ENCODE measurements around the gene MID1IP1. TPM values are rescaled to one million over a fixed set of nuclear protein-coding genes. Genes with fewer than 3 reads are reported as not detected.
A peak's percentile ranks its signal among the peaks of the same experiment; 100 is the strongest.

Gene MID1IP1, protein sequence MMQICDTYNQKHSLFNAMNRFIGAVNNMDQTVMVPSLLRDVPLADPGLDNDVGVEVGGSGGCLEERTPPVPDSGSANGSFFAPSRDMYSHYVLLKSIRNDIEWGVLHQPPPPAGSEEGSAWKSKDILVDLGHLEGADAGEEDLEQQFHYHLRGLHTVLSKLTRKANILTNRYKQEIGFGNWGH
- total RNA-seq: 8.3 and 14.9 TPM in 2 replicates

DNA sequence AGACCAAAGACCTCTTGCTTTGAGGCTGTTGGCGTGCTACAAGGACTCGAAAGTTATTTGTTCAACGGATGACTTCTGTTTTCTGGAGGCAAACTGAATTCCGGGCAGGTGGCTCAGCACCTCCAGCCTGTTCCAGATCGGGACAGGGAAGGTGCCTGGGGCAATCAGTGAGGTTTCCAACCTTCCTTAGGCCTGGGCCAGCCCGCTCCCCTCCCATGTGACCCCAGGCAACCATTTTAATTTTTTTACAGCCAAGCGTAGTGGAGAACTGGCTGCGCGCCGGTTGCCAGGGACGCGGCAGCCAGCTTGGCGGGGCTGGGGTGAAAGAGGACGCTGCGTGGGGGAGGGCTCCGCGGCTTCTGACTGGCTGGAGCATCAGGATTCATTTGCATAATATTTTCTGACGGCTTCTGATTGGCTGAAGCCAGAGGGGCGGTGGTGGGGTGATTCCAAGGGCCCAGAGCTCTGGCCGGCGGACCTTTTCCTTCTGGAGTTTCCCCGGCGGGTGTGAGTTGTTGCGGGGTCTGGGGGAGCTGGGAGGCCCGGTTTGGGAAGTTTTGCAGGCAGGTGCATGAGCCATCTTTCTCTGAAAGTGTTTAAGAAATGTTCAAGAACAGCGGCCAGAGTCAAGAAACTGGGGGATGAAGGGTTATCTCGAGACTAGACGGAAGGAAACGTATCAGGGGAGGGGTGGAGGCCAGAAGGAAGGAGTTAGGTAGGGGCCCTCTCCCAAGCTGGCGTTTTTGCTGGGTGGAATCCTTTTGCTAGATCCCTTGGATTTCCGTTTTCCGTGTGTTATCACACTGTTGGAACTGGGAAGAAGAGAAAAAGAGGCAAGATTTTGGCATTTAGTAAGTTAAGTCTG, at the start of gene MID1IP1:
TSS of gene MID1IP1 (plus strand) at position 479 of the 865 bp plus-strand sequence. CDS start 3,488 bp downstream, outside the sequence.
- DNase-seq (ENCODE audit: low read depth in 2 of 2): peak; percentile 78 to 92

DNA sequence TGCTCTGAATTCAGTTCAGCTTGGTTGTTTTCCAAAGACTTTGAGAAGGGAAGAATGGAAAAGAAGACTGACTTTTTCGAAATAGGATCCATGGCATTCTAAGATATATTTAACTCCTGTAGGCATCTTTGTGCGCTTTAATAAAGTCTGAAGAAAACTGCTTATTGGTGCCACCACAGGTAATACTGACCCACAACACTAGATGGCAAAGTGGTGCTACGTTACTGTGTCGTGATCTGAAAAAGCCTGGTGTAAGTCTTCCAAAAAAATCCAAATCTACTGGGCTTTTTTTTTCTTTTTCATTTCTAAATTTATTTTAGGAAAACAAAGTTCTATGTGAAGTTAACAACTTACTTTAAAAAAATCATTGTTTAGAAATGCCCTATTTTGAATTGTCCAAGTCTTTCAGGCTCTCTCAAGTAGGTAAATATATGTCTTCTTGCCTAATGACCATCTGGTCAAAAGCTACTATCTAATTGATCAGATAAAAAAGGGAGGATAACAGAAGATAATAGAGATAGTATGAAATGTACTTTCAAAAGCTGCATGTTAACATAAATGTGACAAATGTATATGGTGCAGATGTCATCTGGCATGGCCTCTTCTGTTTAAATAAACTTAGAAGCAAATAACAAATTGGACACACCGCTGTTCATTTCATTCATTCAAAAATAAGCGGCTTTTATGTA, 47.0 kb upstream of the MID1IP1 start:
- DNase-seq (ENCODE audit: low read depth in 2 of 2): peak; percentile 41 to 53

- DNase-seq (ENCODE audit: low read depth in 2 of 2): no peak
Measured at GRCh38 chrX:38754818-38755718, 46.2 kb upstream of the MID1IP1 start.

DNA sequence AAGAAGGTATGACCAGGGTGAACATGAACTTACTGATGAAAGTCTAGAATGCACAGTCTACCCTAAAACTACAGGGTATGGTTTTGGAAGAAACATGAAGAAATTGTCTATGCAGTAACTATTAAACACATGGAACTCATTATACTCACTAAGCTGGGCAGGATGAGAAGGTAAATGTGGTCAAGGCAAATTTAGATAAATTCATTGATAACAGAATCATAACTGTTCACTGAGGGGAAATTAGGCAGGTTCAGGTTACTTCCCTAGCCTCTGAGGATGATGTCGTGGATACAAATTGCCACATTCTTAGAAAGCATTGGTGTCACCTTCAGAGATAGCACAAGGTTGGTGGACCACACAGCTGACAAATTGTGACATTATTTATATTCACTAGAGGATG, 40.4 kb upstream of the MID1IP1 start:
- no peak for DNase-seq (ENCODE audit: low read depth in 2 of 2)

DNA sequence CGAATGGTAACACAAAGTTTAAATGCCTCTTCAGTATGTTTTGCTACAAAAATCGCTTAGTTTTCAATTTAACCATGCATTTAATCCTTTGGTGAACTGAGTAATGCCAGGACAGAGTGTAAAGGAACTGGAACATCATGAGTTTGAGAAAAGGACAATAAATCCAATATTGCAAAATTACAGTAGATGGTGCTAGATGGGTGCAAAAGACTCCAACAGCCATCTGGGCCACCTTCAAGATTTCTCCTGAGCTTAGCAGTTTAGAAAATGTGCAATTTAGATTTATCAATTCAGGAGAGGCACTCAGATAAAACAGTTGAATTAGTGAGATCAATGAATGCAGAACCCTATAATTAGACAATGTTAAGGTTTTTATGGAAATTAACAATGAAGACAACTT, 33.2 kb upstream of the MID1IP1 start:
- peak; percentile 1 to 15 for DNase-seq (ENCODE audit: low read depth in 2 of 2)

GRCh38 chrX:38770152-38770551, 31.1 kb upstream of the MID1IP1 start:
- no peak for DNase-seq (ENCODE audit: low read depth in 2 of 2)

DNA sequence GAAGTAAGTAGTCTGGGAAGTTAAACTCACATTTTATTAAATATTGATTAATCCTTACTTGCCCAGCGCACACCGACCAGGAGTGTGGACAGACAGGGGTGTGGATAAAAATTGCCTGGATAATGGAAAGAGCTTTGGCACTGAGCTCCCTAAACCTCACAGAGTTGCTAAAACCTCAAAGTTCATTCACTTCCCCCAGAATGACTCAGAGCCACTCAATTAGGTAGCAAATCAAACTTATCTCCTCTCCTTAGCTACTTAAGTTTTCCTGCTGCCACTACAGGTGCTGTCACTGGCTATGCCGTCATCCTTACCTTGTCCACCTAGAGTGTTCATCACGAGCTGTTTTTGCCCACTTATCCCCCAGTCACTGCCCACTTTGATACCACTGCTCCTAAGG, 27.0 kb upstream of the MID1IP1 start:
- no peak for DNase-seq (ENCODE audit: low read depth in 2 of 2)

- DNase-seq (ENCODE audit: low read depth in 2 of 2): no peak
Measured at GRCh38 chrX:38796946-38797345, 4.3 kb upstream of the MID1IP1 start.

GRCh38 chrX:38798956-38799355, 2.3 kb upstream of the MID1IP1 start:
- peak in 1 of 2 donors; percentile 3 for DNase-seq (ENCODE audit: low read depth in 2 of 2)

DNA sequence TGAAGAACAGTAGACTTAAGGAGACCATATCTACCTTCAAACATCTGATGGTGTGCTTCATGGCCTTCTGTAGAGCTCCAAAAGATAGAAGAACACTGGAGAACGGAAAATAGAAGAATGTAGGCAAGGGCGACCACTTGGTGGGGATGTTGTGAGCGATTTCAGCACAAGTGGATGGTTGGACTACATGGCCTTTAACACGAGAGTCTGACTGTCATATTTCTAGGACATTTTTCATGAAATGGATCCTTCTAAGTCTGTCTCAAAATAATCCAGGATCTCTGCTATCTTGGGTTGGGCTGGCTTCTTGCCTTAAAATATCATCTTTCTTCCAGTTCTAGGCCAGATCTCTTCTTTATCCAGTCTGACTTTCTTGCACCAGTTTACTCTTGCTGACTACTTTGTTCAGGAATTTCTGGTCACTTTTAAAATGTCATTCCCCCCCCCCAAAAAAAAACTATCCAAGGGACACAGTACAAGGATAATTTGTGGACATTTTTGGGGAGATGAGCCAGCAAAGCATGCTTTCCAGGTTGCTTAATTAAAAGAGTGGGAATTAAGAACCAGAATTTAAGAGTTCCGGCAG, 1.2 kb upstream of the MID1IP1 start:
- peak in 1 of 2 donors; percentile 0 for DNase-seq (ENCODE audit: low read depth in 2 of 2)

GRCh38 chrX:38803243-38803587, 2.0 kb downstream of the MID1IP1 start:
- DNase-seq (ENCODE audit: low read depth in 2 of 2): no peak

DNA sequence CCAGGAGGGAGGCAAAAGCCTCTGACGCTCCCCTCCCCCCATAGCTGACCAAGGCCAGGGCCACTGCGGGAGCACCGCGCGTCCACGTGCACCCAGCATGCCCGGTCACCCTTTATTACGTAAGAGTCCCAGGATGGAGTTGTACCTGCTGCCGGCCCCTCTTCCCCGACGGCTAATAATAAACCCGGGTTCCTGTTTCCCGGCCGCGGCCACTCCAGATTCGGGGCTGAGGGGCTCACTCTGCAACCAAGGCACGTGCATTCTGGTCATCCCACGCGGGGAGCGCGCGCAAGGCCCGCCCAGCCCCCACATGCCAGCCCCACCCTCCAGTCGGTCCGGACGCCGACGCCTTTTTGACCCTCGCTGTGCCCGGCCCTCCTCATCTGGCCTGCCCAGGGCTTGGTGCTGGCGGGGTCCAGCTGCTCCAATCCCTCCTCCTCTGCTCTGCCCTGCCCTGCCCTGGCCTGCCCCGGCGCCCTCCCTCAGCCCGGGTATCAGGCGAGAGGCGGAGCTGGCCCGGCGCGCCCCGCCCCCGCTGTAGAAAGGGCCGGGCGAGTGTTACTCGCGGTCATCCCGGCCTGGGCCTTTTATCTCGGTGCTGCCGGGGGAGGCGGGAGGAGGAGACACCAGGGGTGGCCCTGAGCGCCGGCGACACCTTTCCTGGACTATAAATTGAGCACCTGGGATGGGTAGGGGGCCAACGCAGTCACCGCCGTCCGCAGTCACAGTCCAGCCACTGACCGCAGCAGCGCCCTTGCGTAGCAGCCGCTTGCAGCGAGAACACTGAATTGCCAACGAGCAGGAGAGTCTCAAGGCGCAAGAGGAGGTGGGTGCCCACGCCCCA, 2.6 kb downstream of the MID1IP1 start:
- DNase-seq (ENCODE audit: low read depth in 2 of 2): peak in 1 of 2 donors; percentile 69

DNA sequence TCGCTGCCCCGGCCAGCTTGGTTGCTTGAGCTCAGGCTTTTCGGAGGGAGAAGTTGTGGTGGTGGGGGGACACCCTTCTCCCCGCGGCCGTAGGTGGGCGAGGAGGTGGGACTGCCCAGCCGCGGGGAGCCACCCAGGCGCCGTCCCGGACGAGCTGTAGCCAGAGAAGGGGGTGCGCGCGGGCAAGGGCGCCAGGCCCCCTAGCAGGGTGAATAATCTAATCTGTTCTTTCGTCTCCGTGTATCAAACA, 3.1 kb downstream of the MID1IP1 start:
- no peak for DNase-seq (ENCODE audit: low read depth in 2 of 2)

GRCh38 chrX:38804682-38805431, 3.6 kb downstream of the MID1IP1 start:
- peak in 1 of 2 donors; percentile 16 for DNase-seq (ENCODE audit: low read depth in 2 of 2)

- peak; percentile 42 to 74 for DNase-seq (ENCODE audit: low read depth in 2 of 2)
Measured at GRCh38 chrX:38805432-38806389, 4.5 kb downstream of the MID1IP1 start.

GRCh38 chrX:38806875-38807621, 5.8 kb downstream of the MID1IP1 start:
- DNase-seq (ENCODE audit: low read depth in 2 of 2): no peak

GRCh38 chrX:38807873-38808272, 6.6 kb downstream of the MID1IP1 start:
- no peak for DNase-seq (ENCODE audit: low read depth in 2 of 2)

All from dermis microvascular lymphatic vessel endothelial cell (primary cell).